GM23338 (cell line): ENCODE data around the gene KRTAP9-4. TPM values are rescaled to one million over a fixed set of nuclear protein-coding genes. Genes with fewer than 3 reads are reported as not detected.

Experiments
- ATAC-seq: fragments of 200-7000 bp; cut with Tn5 transposase; 3 replicates; pipeline ENCODE4 v1.9.1; 2020
- DNase-seq: peaks from one replicate; pipeline ENCODE4 v3.0.0-alpha.2; 2015; ENCODE audit warnings: low spot score
- H2AFZ ChIP-seq: fragments of 200-600 bp; sonication (generic); 2 replicates; pipeline ENCODE4 v1.8.0; 2016; ENCODE audit warnings: antibody characterized with exemption, mild to moderate bottlenecking, moderate library complexity
- H3F3A ChIP-seq: fragments of 200-600 bp; sonication (generic); replicated peaks from 2 replicates; pipeline ENCODE4 v1.8.0; 2017; ENCODE audit warnings: antibody characterized with exemption, mixed run types, low read depth
- H3K27ac ChIP-seq: fragments of 200-600 bp; sonication (generic); 2 replicates; pipeline ENCODE4 v1.6.1; 2016; ENCODE audit warnings: low read depth
- H3K27me3 ChIP-seq: fragments of 200-600 bp; sonication (generic); 2 replicates; pipeline ENCODE4 v1.8.0; 2016; ENCODE audit warnings: mild to moderate bottlenecking, mixed run types, moderate library complexity; ENCODE audit not compliant: insufficient read depth
- H3K36me3 ChIP-seq: fragments of 200-600 bp; sonication (generic); 2 replicates; pipeline ENCODE4 v1.8.0; 2016; ENCODE audit warnings: mild to moderate bottlenecking; ENCODE audit not compliant: insufficient read depth
- H3K4me1 ChIP-seq: fragments of 200-600 bp; sonication (generic); 2 replicates; pipeline ENCODE4 v1.8.0; 2016; ENCODE audit warnings: mild to moderate bottlenecking, moderate library complexity; ENCODE audit not compliant: insufficient read depth
- H3K4me2 ChIP-seq: fragments of 200-600 bp; sonication (generic); 2 replicates; pipeline ENCODE4 v1.7.1; 2017; ENCODE audit warnings: mixed run types
- H3K4me3 ChIP-seq: fragments of 200-600 bp; sonication (generic); 2 replicates; pipeline ENCODE4 v1.6.1; 2016; ENCODE audit warnings: mixed run types
- H3K79me2 ChIP-seq: fragments of 200-600 bp; sonication (generic); replicated peaks from 2 replicates; pipeline ENCODE4 v1.8.0; 2017; ENCODE audit warnings: mild to moderate bottlenecking; ENCODE audit not compliant: insufficient read depth
- H3K9me2 ChIP-seq: fragments of 200-600 bp; sonication (generic); 2 replicates; pipeline ENCODE4 v1.8.0; 2017; ENCODE audit not compliant: insufficient read depth
- H4K20me1 ChIP-seq: fragments of 200-600 bp; sonication (generic); replicated peaks from 2 replicates; pipeline ENCODE4 v1.8.0; 2017; ENCODE audit warnings: mild to moderate bottlenecking; ENCODE audit not compliant: insufficient read depth
- H3K27ac Mint-ChIP-seq: 2 replicates; pipeline ENCODE4 v1.8.0; 2020; ENCODE audit warnings: inconsistent platforms, mild to moderate bottlenecking, moderate library complexity, mixed read lengths
- H3K27me3 Mint-ChIP-seq: 3 replicates; pipeline ENCODE4 v1.8.0; 2022; ENCODE audit warnings: low read depth, mild to moderate bottlenecking, moderate library complexity, mixed read lengths, inconsistent platforms; ENCODE audit not compliant: insufficient read depth, poor library complexity
- H3K36me3 Mint-ChIP-seq: 3 replicates; pipeline ENCODE4 v1.8.0; 2021; ENCODE audit warnings: low read depth, mild to moderate bottlenecking, inconsistent platforms, moderate library complexity, mixed read lengths
- H3K4me1 Mint-ChIP-seq: 3 replicates; pipeline ENCODE4 v1.8.0; 2020; ENCODE audit warnings: mild to moderate bottlenecking, inconsistent platforms, mixed read lengths
- H3K4me3 Mint-ChIP-seq: 3 replicates; pipeline ENCODE4 v1.8.0; 2021; ENCODE audit warnings: moderate library complexity, mild to moderate bottlenecking, inconsistent platforms, mixed read lengths
- H3K9me3 Mint-ChIP-seq: 3 replicates; pipeline ENCODE4 v1.8.0; 2020; ENCODE audit warnings: moderate library complexity, mild to moderate bottlenecking, inconsistent platforms, mixed read lengths
- CREB1 ChIP-seq: fragments of 250-450 bp; sonication (Bioruptor Pico); IDR thresholded peaks from 2 replicates; pipeline ENCODE4 v1.5.0; 2020; ENCODE audit warnings: low read depth, mild to moderate bottlenecking, moderate library complexity
- EZH2 ChIP-seq: fragments of 200-600 bp; sonication (generic); IDR thresholded peaks from one replicate; pipeline ENCODE4 v1.8.0; 2017; ENCODE audit warnings: antibody characterized with exemption, mild to moderate bottlenecking, low read depth; ENCODE audit not compliant: unreplicated experiment
- NANOG ChIP-seq: IDR thresholded peaks from 2 replicates; pipeline ENCODE4 v1.6.1; 2016; ENCODE audit warnings: antibody characterized with exemption, borderline replicate concordance
- REST ChIP-seq: IDR thresholded peaks from one replicate; pipeline ENCODE4 v1.6.1; 2018; ENCODE audit warnings: antibody characterized with exemption; ENCODE audit not compliant: unreplicated experiment
- polyA plus RNA-seq: library from polyadenylated mRNA; unstranded; fragments of >200 nt; fragmentation: Nextera tagmentation; extraction: Ambion mirVana; gene quantifications from 2 replicates; pipeline ENCODE4 v1.2.1, GENCODE V29; 2016
- total RNA-seq: library from RNA; depleted of rRNA; stranded (reverse); fragments of >200 nt; shearing (Covaris generic); gene quantifications from 2 replicates; pipeline ENCODE4 v1.2.3, GENCODE V29; 2014
- TF ChIP-seq, protein P1 (sequence below): fragments of 250-450 bp; sonication (Bioruptor Pico); IDR thresholded peaks from 2 replicates; pipeline ENCODE4 v1.5.0; 2020; ENCODE audit warnings: mild to moderate bottlenecking, moderate library complexity

KRTAP9-4 gene
- total and polyA plus RNA-seq, 2 experiments from 2014 or later: not detected

DNA sequence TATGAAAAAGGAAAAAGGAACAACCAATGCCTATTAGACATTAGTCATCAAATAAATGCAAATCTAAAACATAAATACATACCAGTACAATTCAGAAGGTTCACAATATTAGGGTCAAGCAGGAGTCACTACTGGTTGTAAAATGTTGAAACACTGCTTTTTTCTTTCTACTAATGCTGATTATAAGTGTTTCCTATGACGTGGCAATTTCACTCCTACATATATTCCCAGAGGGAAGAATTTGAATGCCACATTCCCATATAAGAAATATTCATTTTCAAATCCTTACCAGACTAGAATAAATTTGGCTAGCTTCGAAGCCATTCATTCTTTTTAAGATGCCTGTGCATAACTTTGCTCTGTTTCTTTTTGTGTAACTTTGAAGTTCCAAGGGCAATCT is 25.7 kb upstream of the KRTAP9-4 start:
- Histone ChIP-seq H4K20me1 (no peaks in the 10 kb centered on the region), H3K4me3 (no peak overlapping the region), H3K36me3 (no peaks in the 10 kb centered on the region), H3K4me2 (no peak overlapping the region), H3K27me3 (no peaks in the 10 kb centered on the region), H3K79me2 (no peaks in the 10 kb centered on the region), H2AFZ (no peak overlapping the region), H3K27ac (no peak overlapping the region), H3K4me1 (no peaks in the 10 kb centered on the region), H3K9me2 (no peaks in the 10 kb centered on the region), H3F3A (no peaks in the 10 kb centered on the region)
- DNase-seq (no peak), ATAC-seq (no peak)
- no peaks in the 10 kb centered on the region for H3K36me3 Mint-ChIP-seq
- H3K27ac Mint-ChIP-seq: no peak overlapping the region
- H3K9me3 Mint-ChIP-seq: no peaks in the 10 kb centered on the region
- no peaks in the 10 kb centered on the region for H3K27me3 Mint-ChIP-seq
- no peak overlapping the region for H3K4me3 Mint-ChIP-seq
- no peaks in the 10 kb centered on the region for H3K4me1 Mint-ChIP-seq
- TF ChIP-seq REST (no peak), CREB1 (no peak), NANOG (no peak), EZH2 (no peak)
- TF ChIP-seq, protein P1, sequence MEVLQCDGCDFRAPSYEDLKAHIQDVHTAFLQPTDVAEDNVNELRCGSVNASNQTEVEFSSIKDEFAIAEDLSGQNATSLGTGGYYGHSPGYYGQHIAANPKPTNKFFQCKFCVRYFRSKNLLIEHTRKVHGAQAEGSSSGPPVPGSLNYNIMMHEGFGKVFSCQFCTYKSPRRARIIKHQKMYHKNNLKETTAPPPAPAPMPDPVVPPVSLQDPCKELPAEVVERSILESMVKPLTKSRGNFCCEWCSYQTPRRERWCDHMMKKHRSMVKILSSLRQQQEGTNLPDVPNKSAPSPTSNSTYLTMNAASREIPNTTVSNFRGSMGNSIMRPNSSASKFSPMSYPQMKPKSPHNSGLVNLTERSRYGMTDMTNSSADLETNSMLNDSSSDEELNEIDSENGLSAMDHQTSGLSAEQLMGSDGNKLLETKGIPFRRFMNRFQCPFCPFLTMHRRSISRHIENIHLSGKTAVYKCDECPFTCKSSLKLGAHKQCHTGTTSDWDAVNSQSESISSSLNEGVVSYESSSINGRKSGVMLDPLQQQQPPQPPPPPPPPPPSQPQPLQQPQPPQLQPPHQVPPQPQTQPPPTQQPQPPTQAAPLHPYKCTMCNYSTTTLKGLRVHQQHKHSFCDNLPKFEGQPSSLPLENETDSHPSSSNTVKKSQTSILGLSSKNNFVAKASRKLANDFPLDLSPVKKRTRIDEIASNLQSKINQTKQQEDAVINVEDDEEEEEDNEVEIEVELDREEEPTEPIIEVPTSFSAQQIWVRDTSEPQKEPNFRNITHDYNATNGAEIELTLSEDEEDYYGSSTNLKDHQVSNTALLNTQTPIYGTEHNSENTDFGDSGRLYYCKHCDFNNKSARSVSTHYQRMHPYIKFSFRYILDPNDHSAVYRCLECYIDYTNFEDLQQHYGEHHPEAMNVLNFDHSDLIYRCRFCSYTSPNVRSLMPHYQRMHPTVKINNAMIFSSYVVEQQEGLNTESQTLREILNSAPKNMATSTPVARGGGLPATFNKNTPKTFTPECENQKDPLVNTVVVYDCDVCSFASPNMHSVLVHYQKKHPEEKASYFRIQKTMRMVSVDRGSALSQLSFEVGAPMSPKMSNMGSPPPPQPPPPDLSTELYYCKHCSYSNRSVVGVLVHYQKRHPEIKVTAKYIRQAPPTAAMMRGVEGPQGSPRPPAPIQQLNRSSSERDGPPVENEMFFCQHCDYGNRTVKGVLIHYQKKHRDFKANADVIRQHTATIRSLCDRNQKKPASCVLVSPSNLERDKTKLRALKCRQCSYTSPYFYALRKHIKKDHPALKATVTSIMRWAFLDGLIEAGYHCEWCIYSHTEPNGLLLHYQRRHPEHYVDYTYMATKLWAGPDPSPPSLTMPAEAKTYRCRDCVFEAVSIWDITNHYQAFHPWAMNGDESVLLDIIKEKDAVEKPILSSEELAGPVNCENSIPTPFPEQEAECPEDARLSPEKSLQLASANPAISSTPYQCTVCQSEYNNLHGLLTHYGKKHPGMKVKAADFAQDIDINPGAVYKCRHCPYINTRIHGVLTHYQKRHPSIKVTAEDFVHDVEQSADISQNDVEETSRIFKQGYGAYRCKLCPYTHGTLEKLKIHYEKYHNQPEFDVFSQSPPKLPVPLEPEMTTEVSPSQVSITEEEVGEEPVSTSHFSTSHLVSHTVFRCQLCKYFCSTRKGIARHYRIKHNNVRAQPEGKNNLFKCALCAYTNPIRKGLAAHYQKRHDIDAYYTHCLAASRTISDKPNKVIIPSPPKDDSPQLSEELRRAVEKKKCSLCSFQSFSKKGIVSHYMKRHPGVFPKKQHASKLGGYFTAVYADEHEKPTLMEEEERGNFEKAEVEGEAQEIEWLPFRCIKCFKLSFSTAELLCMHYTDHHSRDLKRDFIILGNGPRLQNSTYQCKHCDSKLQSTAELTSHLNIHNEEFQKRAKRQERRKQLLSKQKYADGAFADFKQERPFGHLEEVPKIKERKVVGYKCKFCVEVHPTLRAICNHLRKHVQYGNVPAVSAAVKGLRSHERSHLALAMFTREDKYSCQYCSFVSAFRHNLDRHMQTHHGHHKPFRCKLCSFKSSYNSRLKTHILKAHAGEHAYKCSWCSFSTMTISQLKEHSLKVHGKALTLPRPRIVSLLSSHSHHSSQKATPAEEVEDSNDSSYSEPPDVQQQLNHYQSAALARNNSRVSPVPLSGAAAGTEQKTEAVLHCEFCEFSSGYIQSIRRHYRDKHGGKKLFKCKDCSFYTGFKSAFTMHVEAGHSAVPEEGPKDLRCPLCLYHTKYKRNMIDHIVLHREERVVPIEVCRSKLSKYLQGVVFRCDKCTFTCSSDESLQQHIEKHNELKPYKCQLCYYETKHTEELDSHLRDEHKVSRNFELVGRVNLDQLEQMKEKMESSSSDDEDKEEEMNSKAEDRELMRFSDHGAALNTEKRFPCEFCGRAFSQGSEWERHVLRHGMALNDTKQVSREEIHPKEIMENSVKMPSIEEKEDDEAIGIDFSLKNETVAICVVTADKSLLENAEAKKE: no peak
